Keratinocyte (primary cell): Measurements from ENCODE around the gene DAB1. TPM values are rescaled to one million over a fixed set of nuclear protein-coding genes. Genes with fewer than 3 reads are reported as not detected.

ENCODE experiments used
- DNase-seq: peaks from one replicate; pipeline ENCODE4 v3.0.0-alpha.2; 2011; ENCODE audit warnings: low read depth, missing footprints, low spot score
- FAIRE-seq: peaks from 2 replicates; lab custom pipeline; 2011; peaks lifted over from hg19 to GRCh38; lab: Jason Lieb, UNC
- H2AFZ ChIP-seq: 2 replicates; pipeline ENCODE4 v1.6.0; 2012; ENCODE audit warnings: low read length, control low read depth, inconsistent platforms; ENCODE audit not compliant: control insufficient read depth
- H3K27ac ChIP-seq: 2 replicates; pipeline ENCODE4 v1.5.1; 2011; ENCODE audit warnings: low read length; ENCODE audit not compliant: control insufficient read depth, insufficient read depth
- H3K27me3 ChIP-seq: 3 replicates; pipeline ENCODE4 v1.6.0; 2011; ENCODE audit warnings: low read length; ENCODE audit not compliant: control insufficient read depth, insufficient read depth; ENCODE audit errors: extremely low read depth
- H3K36me3 ChIP-seq, 2 experiments: 2 replicates in 1 of 2; 3 replicates in 1 of 2; pipeline ENCODE4 v1.5.1; 2011; ENCODE audit warnings: low read length in 2 of 2, mild to moderate bottlenecking in 1 of 2; ENCODE audit not compliant: control insufficient read depth in 2 of 2, insufficient read depth in 2 of 2; ENCODE audit errors: extremely low read depth in 1 of 2
- H3K4me1 ChIP-seq: 3 replicates; pipeline ENCODE4 v1.5.1; 2011; ENCODE audit warnings: low read length; ENCODE audit not compliant: control insufficient read depth, insufficient read depth; ENCODE audit errors: extremely low read depth
- H3K4me2 ChIP-seq: 3 replicates; pipeline ENCODE4 v1.6.0; 2011; ENCODE audit warnings: low read depth, low read length; ENCODE audit not compliant: control insufficient read depth, insufficient read depth; ENCODE audit errors: extremely low read depth
- H3K4me3 ChIP-seq, 3 experiments: fragments of 200-600 bp in 1 of 3; sonication (generic) in 1 of 3; 2 replicates in 2 of 3; 3 replicates in 1 of 3; pipeline ENCODE4 v1.5.1; 2011 to 2016; ENCODE audit warnings: low read length in 3 of 3, mild to moderate bottlenecking in 3 of 3, control low read depth in 2 of 3, inconsistent platforms in 1 of 3, low read depth in 1 of 3, mixed read lengths in 1 of 3, mixed run types in 1 of 3, moderate library complexity in 1 of 3; ENCODE audit not compliant: control insufficient read depth in 2 of 3, insufficient read depth in 2 of 3; ENCODE audit errors: extremely low read depth in 1 of 3
- H3K79me2 ChIP-seq: 2 replicates; pipeline ENCODE4 v1.6.0; 2012; ENCODE audit warnings: low read length; ENCODE audit not compliant: control insufficient read depth, insufficient read depth
- H3K9ac ChIP-seq: 3 replicates; pipeline ENCODE4 v1.6.0; 2011; ENCODE audit warnings: low read length; ENCODE audit not compliant: control insufficient read depth, insufficient read depth; ENCODE audit errors: extremely low read depth
- H3K9me1 ChIP-seq: 3 replicates; pipeline ENCODE4 v1.6.0; 2011; ENCODE audit warnings: low read length; ENCODE audit not compliant: control insufficient read depth, insufficient read depth; ENCODE audit errors: extremely low read depth
- H3K9me3 ChIP-seq: 2 replicates; pipeline ENCODE4 v1.5.1; 2012; ENCODE audit warnings: low read depth, low read length; ENCODE audit not compliant: control insufficient read depth
- H4K20me1 ChIP-seq: 3 replicates; pipeline ENCODE4 v1.6.0; 2011; ENCODE audit warnings: low read length; ENCODE audit not compliant: control insufficient read depth, insufficient read depth; ENCODE audit errors: extremely low read depth
- CTCF ChIP-seq, 3 experiments: IDR thresholded peaks in 1 of 3; conservative IDR thresholded peaks in 1 of 3; optimal IDR thresholded peaks in 1 of 3; 2 replicates in 2 of 3; 3 replicates in 1 of 3; pipeline versions ENCODE3 to v1.5.1; 2011; ENCODE audit warnings: low read length in 3 of 3, mild to moderate bottlenecking in 3 of 3, moderate library complexity in 2 of 3, control low read depth in 1 of 3, inconsistent platforms in 1 of 3; ENCODE audit not compliant: insufficient read depth in 2 of 3; ENCODE audit errors: extremely low read depth in 1 of 3
- EZH2 ChIP-seq: IDR thresholded peaks from one replicate; pipeline ENCODE4 v1.6.1; 2012; ENCODE audit warnings: inconsistent platforms, mild to moderate bottlenecking, low read length, moderate library complexity
- dilution Hi-C: fragments of 300-500 bp; cut with MboI; formaldehyde crosslinking; loops from one replicate; pipeline ENCODE4 v1.7.0; 2020; ENCODE audit warnings: low sequenced_read_pairs; ENCODE audit not compliant: extremely low pct_ligation_motif_present
- polyA plus RNA-seq, 5 experiments: library from polyadenylated mRNA; depleted of rRNA in 3 of 5; stranded (reverse) in 3 of 5; stranded (forward) in 1 of 5; unstranded in 1 of 5; fragments of >200 nt; gene quantifications; 1 replicate in 1 of 5; 2 replicates in 3 of 5; 3 replicates in 1 of 5; pipeline versions ENCODE4 v1.2.1 to v1.2.3, GENCODE V29; 2011 to 2012; ENCODE audit warnings: missing spikeins in 2 of 5, low read depth in 1 of 5, low replicate concordance in 1 of 5

The DAB1 gene
- polyA plus RNA-seq, 1 donor (not counting 4 experiments of a cell fraction or from before 2014, with no cell fraction given): 0.01 TPM

GRCh38 chr1:57265104-57265503 is 158.8 kb downstream of the DAB1 start:
- no peaks in the 10 kb centered on the region for H4K20me1 ChIP-seq
- H3K79me2 ChIP-seq: no peaks in the 10 kb centered on the region
- no peak overlapping the region for H3K4me2 ChIP-seq
- H3K27me3 ChIP-seq: no peaks in the 10 kb centered on the region
- no peaks in the 10 kb centered on the region for H3K9me3 ChIP-seq
- H2AFZ ChIP-seq: no peak overlapping the region
- DNase-seq (no peak), FAIRE-seq (no peak)
- dilution Hi-C loops: no loop called here
- H3K36me3 ChIP-seq: no peaks in the 10 kb centered on the region
- no peak overlapping the region for H3K27ac ChIP-seq
- H3K4me1 ChIP-seq: no peaks in the 10 kb centered on the region
- no peak overlapping the region for H3K9ac ChIP-seq
- TF ChIP-seq EZH2 (no peak), CTCF (optimal IDR thresholded peaks at IDR 0.05 in 1 of 3, IDR thresholded peaks at IDR 0.05 in 1 of 3, conservative IDR thresholded peaks at IDR 0.05 in 1 of 3; ENCODE audit: extremely low read depth in 1 of 3, insufficient read depth in 2 of 3, low read length in 3 of 3) (no peak)
- no peak overlapping the region for H3K4me3 ChIP-seq
- H3K9me1 ChIP-seq: no peaks in the 10 kb centered on the region

DNA sequence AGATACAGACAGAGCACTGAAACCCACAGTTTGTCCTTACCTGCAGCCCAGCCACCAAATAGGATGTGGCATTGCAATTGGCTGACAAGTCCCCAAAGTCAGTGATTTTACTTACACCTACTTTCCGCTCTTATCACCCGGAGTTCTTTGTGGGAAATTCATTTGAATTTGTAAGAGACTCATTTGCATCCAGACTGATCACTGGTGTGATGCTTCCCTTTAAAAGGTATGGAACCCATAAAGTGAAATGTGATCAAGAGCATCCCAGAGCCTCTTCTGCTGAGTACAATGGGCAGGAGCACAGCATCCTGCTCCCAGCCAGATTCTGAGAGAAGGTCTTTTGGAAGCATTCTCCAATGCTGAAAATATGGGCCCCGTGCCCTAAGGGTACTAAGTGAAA is 161.4 kb downstream of the DAB1 start:
- dilution Hi-C loops: no loop called here
- no peak overlapping the region for H3K4me3 ChIP-seq

More for the DNA sequence above, 161.4 kb downstream of the DAB1 start:
- FAIRE-seq (no peak), DNase-seq (no peak)
- Histone ChIP-seq H3K4me1 (no peaks in the 10 kb centered on the region), H3K9me3 (no peaks in the 10 kb centered on the region), H3K27me3 (no peaks in the 10 kb centered on the region), H2AFZ (no peak overlapping the region), H3K36me3 (no peaks in the 10 kb centered on the region), H3K4me2 (no peak overlapping the region), H3K9ac (no peak overlapping the region), H3K27ac (no peak overlapping the region), H4K20me1 (no peaks in the 10 kb centered on the region), H3K79me2 (no peaks in the 10 kb centered on the region), H3K9me1 (no peaks in the 10 kb centered on the region)
- TF ChIP-seq EZH2 (no peak), CTCF (optimal IDR thresholded peaks at IDR 0.05 in 1 of 3, IDR thresholded peaks at IDR 0.05 in 1 of 3, conservative IDR thresholded peaks at IDR 0.05 in 1 of 3; ENCODE audit: extremely low read depth in 1 of 3, insufficient read depth in 2 of 3, low read length in 3 of 3) (no peak)
